Measurements from ENCODE around the gene C1QL3.

The C1QL3 gene

DNA sequence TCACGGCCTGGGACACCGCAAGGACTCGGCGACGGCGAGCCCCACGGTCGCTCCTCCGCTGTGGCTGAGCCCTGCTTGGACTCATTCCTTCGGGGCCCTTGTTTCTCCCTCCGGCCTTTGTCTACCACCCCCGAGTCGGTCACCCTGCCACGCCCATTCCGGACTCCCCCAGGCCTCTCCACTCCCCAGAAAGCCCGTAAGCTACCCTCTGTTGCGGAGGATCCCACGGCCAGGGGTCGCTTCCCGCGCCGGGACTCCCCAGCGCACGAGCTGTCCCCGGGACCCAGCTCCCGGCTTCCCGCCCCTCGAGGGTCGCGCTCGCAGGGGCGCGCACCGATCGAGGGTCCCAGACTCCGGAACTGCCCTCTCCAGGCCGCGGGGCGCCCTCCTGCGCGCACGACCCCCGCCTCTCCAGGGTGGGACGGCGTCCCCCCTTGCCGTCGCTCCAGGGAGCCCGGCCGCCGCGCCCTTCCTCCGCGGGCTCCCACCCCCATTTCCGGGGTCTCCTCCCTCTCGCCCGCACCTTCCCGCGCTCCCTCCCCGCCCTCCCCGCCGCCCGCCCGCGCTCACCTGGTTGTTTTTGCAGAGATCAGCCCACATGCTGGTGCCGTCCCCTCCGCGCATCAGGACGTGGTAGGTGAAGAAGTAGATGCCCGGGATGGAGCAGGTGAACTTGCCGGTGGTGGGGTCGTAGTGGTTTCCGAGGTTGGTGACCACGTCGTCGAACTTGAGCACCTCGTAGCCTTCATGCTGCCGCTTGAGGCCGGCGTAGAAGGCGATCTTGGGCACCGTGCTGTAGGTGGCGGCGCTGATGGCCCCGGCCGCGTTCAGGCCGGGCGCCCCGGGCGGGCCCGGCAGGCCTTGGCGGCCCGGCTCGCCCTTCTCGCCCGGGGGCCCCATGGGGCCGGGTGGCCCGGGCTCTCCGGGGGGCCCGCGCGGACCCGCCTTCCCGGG lies 1.5 kb downstream of the C1QL3 start:
- peaks cover 2% of the 10 kb centered on the region for H3K4me1 Mint-ChIP-seq (ENCODE audit: low read depth)
- DNase-seq (ENCODE audit: low spot score): no peak
- H3K36me3 Mint-ChIP-seq (ENCODE audit: low read depth): no peaks in the 10 kb centered on the region
- H3K9me3 Mint-ChIP-seq: no peaks in the 10 kb centered on the region
- H3K27ac Mint-ChIP-seq: no peak overlapping the region
- peak overlapping the region; percentile 67 for H3K4me3 Mint-ChIP-seq
- H3K27me3 Mint-ChIP-seq (ENCODE audit: low read depth): peaks cover 42% of the 10 kb centered on the region

- H3K27me3 Mint-ChIP-seq (ENCODE audit: low read depth): peaks cover 38% of the 10 kb centered on the region
- H3K9me3 Mint-ChIP-seq: no peaks in the 10 kb centered on the region
- H3K4me3 Mint-ChIP-seq: peak overlapping the region; percentile 56
- DNase-seq (ENCODE audit: low spot score): no peak
- no peaks in the 10 kb centered on the region for H3K36me3 Mint-ChIP-seq (ENCODE audit: low read depth)
- no peak overlapping the region for H3K27ac Mint-ChIP-seq
- H3K4me1 Mint-ChIP-seq (ENCODE audit: low read depth): peaks cover 2% of the 10 kb centered on the region
Observed at GRCh38 chr10:16519250-16519907, 2.3 kb downstream of the C1QL3 start.

GRCh38 chr10:16518822-16519221 lies 2.9 kb downstream of the C1QL3 start:
- no peak for DNase-seq (ENCODE audit: low spot score)
- Mint-ChIP-seq H3K4me3 (no peak overlapping the region), H3K27ac (no peak overlapping the region), H3K4me1 (ENCODE audit: low read depth) (peaks cover 2% of the 10 kb centered on the region), H3K27me3 (ENCODE audit: low read depth) (peaks cover 35% of the 10 kb centered on the region), H3K9me3 (no peaks in the 10 kb centered on the region), H3K36me3 (ENCODE audit: low read depth) (no peaks in the 10 kb centered on the region)

GRCh38 chr10:16510843-16511242 lies 10.8 kb downstream of the C1QL3 start:
- H3K36me3 Mint-ChIP-seq (ENCODE audit: low read depth): peaks cover 3% of the 10 kb centered on the region
- H3K27ac Mint-ChIP-seq: no peak overlapping the region
- no peak overlapping the region for H3K4me3 Mint-ChIP-seq
- peaks cover 2% of the 10 kb centered on the region for H3K4me1 Mint-ChIP-seq (ENCODE audit: low read depth)
- no peak for DNase-seq (ENCODE audit: low spot score)
- H3K27me3 Mint-ChIP-seq (ENCODE audit: low read depth): no peaks in the 10 kb centered on the region
- H3K9me3 Mint-ChIP-seq: no peaks in the 10 kb centered on the region

GRCh38 chr10:16509996-16510395 lies 11.7 kb downstream of the C1QL3 start:
- Mint-ChIP-seq H3K4me3 (no peak overlapping the region), H3K27me3 (ENCODE audit: low read depth) (no peaks in the 10 kb centered on the region), H3K9me3 (no peaks in the 10 kb centered on the region), H3K4me1 (ENCODE audit: low read depth) (peaks cover 2% of the 10 kb centered on the region), H3K36me3 (ENCODE audit: low read depth) (peaks cover 3% of the 10 kb centered on the region), H3K27ac (no peak overlapping the region)
- no peak for DNase-seq (ENCODE audit: low spot score)

GRCh38 chr10:16505161-16505560 lies 16.5 kb downstream of the C1QL3 start:
- Mint-ChIP-seq H3K4me1 (ENCODE audit: low read depth) (peaks cover 1% of the 10 kb centered on the region), H3K4me3 (no peak overlapping the region), H3K9me3 (no peaks in the 10 kb centered on the region), H3K27me3 (ENCODE audit: low read depth) (no peaks in the 10 kb centered on the region), H3K27ac (no peak overlapping the region), H3K36me3 (ENCODE audit: low read depth) (peaks cover 8% of the 10 kb centered on the region)
- DNase-seq (ENCODE audit: low spot score): no peak

DNA sequence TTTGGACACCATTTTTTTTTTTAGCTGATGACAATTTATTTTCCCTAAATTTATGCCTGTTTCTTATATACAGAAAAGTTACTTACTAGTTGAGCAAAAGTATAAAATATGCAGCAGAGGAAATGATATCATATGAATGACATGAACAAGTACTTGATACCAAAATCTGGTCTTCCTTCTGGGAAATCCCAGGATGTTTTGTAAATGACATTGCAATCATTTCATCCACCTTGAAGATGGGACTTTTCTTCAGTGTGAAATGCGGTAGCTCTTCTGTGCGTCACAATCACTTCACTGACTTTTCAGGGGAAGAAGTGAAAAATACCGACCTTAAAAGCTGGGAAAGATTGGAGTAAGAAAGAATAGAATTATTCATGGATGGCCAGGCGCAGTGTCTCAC lies 23.8 kb downstream of the C1QL3 start:
- Mint-ChIP-seq H3K4me3 (no peak overlapping the region), H3K36me3 (ENCODE audit: low read depth) (peaks cover 3% of the 10 kb centered on the region), H3K27ac (no peak overlapping the region), H3K9me3 (no peaks in the 10 kb centered on the region), H3K4me1 (ENCODE audit: low read depth) (peaks cover 2% of the 10 kb centered on the region), H3K27me3 (ENCODE audit: low read depth) (no peaks in the 10 kb centered on the region)
- no peak for DNase-seq (ENCODE audit: low spot score)

DNA sequence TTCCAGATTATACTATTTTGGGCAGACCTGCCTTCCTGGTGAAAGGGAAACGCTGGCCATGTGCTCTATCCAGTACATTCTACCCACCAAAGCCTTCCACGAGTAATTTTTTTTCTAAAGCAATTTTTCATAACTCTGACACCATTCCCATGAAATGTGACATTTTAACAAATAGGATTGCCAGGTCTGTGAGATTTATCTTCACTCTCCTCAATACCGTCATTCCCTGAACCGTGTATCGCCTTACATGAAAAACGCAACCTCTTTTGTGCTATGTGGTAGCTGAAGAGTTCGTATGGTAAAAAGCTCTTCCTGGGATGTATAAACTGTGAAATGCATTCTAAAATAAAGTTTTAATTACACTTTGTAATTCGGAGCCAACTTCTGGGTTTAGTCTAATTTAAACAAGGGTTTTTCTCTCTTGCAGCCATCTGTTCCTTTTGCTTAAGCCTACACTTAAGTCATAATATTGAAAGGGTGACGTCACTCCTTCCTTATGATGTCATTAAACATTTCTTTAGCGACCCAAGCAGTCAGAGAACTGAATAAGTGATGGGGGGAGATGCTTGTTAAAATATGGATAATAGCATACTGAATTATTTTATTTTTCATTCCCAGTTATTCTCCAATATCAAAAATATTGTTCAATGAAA lies 27.7 kb downstream of the C1QL3 start:
- no peaks in the 10 kb centered on the region for H3K36me3 Mint-ChIP-seq (ENCODE audit: low read depth)
- no peak overlapping the region for H3K4me3 Mint-ChIP-seq
- DNase-seq (ENCODE audit: low spot score): no peak
- no peaks in the 10 kb centered on the region for H3K27me3 Mint-ChIP-seq (ENCODE audit: low read depth)
- peaks cover 2% of the 10 kb centered on the region for H3K4me1 Mint-ChIP-seq (ENCODE audit: low read depth)
- no peaks in the 10 kb centered on the region for H3K9me3 Mint-ChIP-seq
- no peak overlapping the region for H3K27ac Mint-ChIP-seq

DNA sequence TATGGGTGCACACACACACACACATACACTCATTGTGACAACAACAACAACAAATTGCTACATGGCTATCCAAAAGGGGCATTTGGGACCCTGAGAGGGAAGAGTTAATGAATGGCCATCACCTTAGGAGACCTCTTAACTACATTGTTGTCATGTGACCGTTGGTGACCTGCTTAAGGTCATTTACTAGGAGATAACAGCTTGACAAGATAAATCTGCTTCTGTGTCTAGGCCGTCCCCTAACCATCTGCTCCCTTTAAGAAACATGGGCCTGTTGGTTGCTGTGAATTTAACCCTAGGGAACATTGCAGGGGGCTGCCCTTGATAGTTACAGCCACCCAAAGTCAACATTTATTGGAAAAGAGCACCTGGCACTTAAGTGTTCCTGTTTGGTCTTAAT lies 29.7 kb downstream of the C1QL3 start:
- peaks cover 3% of the 10 kb centered on the region for H3K36me3 Mint-ChIP-seq (ENCODE audit: low read depth)
- no peaks in the 10 kb centered on the region for H3K4me1 Mint-ChIP-seq (ENCODE audit: low read depth)
- H3K9me3 Mint-ChIP-seq: no peaks in the 10 kb centered on the region
- DNase-seq (ENCODE audit: low spot score): no peak
- H3K4me3 Mint-ChIP-seq: no peak overlapping the region
- H3K27ac Mint-ChIP-seq: no peak overlapping the region
- no peaks in the 10 kb centered on the region for H3K27me3 Mint-ChIP-seq (ENCODE audit: low read depth)

- no peak for DNase-seq (ENCODE audit: low spot score)
- H3K36me3 Mint-ChIP-seq (ENCODE audit: low read depth): peaks cover 6% of the 10 kb centered on the region
- H3K27ac Mint-ChIP-seq: no peak overlapping the region
- no peak overlapping the region for H3K4me3 Mint-ChIP-seq
- no peaks in the 10 kb centered on the region for H3K4me1 Mint-ChIP-seq (ENCODE audit: low read depth)
- no peaks in the 10 kb centered on the region for H3K9me3 Mint-ChIP-seq
- no peaks in the 10 kb centered on the region for H3K27me3 Mint-ChIP-seq (ENCODE audit: low read depth)
Observed at GRCh38 chr10:16490511-16490910, 31.2 kb downstream of the C1QL3 start.

DNA sequence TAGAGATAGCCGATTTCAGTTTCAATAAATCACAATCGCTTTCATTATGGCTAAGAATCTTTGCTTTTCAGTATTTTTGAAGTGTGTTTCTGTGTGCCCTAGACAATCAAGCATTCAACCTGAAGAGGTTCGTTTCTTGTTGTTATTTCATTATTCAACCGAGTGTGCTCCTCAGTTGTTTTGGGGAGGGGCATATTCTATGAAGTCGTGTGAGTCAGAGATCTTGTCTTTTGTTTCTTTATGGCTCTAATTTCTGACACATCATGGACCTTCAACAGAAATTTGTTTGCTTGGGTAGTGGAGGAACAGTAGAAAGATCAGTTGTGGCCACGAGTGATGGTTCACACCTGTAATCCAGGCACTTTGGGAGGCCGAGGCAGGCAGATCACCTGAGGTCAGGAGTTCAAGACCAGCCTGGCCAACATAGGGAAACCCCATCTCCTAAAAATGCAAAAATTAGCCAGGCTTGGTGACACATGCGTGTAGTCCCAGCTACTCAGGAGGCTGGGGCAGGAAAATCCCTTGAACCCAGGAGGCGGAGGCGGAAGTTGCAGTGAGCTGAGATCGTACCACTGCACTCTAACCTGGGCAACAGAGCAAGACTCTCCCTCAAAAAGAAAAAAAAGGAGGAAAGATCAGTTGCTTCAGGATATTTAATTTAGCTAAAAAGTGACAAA lies 38.3 kb downstream of the C1QL3 start:
- no peaks in the 10 kb centered on the region for H3K27me3 Mint-ChIP-seq (ENCODE audit: low read depth)
- H3K4me3 Mint-ChIP-seq: no peak overlapping the region
- no peaks in the 10 kb centered on the region for H3K9me3 Mint-ChIP-seq
- H3K36me3 Mint-ChIP-seq (ENCODE audit: low read depth): peaks cover 5% of the 10 kb centered on the region
- H3K27ac Mint-ChIP-seq: no peak overlapping the region
- H3K4me1 Mint-ChIP-seq (ENCODE audit: low read depth): peaks cover 2% of the 10 kb centered on the region
- no peak for DNase-seq (ENCODE audit: low spot score)

- H3K4me1 Mint-ChIP-seq (ENCODE audit: low read depth): peaks cover 2% of the 10 kb centered on the region
- H3K27ac Mint-ChIP-seq: no peak overlapping the region
- no peaks in the 10 kb centered on the region for H3K27me3 Mint-ChIP-seq (ENCODE audit: low read depth)
- no peak for DNase-seq (ENCODE audit: low spot score)
- H3K4me3 Mint-ChIP-seq: no peak overlapping the region
- peaks cover 3% of the 10 kb centered on the region for H3K36me3 Mint-ChIP-seq (ENCODE audit: low read depth)
- H3K9me3 Mint-ChIP-seq: no peaks in the 10 kb centered on the region
Observed at GRCh38 chr10:16481052-16481728, 40.5 kb downstream of the C1QL3 start.

GRCh38 chr10:16478801-16479200 lies 42.9 kb downstream of the C1QL3 start:
- no peak for DNase-seq (ENCODE audit: low spot score)
- no peaks in the 10 kb centered on the region for H3K36me3 Mint-ChIP-seq (ENCODE audit: low read depth)
- no peak overlapping the region for H3K4me3 Mint-ChIP-seq
- H3K9me3 Mint-ChIP-seq: no peaks in the 10 kb centered on the region
- H3K27ac Mint-ChIP-seq: no peak overlapping the region
- no peaks in the 10 kb centered on the region for H3K4me1 Mint-ChIP-seq (ENCODE audit: low read depth)
- no peaks in the 10 kb centered on the region for H3K27me3 Mint-ChIP-seq (ENCODE audit: low read depth)

Measured in T-helper 2 cell treated with Interferon-gamma antibody and Interleukin-4, amounts not matched to agents 5 μg/mL and 100 μg/mL, for 36 hours (primary cell).